ENCODE measurements around the gene PCCA. TPM values are rescaled to one million over a fixed set of nuclear protein-coding genes. Genes with fewer than 3 reads are reported as not detected.
"Not testable (repeated sequence)": the region's sequence is repeated elsewhere in the genome, so short reads cannot be mapped to it uniquely, and the experiment has no call there.

PCCA gene
- polyA plus RNA-seq, 1 experiment = 22.6 TPM

DNA sequence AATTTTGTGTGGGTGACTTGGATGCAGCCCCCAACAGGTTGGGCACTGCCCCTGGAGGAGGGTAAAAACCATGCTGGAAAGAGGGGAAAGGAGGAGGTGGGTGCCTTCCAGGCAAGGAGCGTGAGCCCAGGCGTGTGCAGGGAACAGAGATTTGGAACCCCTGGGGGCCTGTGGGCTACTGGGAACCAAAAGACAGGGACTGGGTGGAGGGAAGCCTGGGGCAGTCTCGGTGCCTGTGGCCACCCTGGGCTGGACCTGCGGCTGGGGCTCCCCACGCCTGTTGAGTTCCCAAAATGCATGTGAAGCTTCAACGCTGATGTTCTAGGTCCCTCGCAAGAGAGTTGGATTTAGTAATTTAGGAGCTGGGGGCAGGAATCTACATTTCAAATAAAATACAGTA, 474.9 kb downstream of the PCCA start:
- H3K9me3 ChIP-seq (ENCODE audit: control insufficient read depth, insufficient read depth, low read length) = peaks cover 5% of the 10 kb centered on the region
- no peak overlapping the region for H3K4me3 ChIP-seq (ENCODE audit: low read depth, low read length)
- H3K27ac ChIP-seq (ENCODE audit: low read depth, low read length) = no peak overlapping the region
- POLR2A ChIA-PET = no interaction called here
- CTCF ChIA-PET = interaction anchor here (1.0 kb wide), 2 partner anchors 9 to 24 kb away, joined by 4 read pairs; no protein-coding TSS in a partner anchor
- TF ChIP-seq, protein P1, sequence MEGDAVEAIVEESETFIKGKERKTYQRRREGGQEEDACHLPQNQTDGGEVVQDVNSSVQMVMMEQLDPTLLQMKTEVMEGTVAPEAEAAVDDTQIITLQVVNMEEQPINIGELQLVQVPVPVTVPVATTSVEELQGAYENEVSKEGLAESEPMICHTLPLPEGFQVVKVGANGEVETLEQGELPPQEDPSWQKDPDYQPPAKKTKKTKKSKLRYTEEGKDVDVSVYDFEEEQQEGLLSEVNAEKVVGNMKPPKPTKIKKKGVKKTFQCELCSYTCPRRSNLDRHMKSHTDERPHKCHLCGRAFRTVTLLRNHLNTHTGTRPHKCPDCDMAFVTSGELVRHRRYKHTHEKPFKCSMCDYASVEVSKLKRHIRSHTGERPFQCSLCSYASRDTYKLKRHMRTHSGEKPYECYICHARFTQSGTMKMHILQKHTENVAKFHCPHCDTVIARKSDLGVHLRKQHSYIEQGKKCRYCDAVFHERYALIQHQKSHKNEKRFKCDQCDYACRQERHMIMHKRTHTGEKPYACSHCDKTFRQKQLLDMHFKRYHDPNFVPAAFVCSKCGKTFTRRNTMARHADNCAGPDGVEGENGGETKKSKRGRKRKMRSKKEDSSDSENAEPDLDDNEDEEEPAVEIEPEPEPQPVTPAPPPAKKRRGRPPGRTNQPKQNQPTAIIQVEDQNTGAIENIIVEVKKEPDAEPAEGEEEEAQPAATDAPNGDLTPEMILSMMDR (IDR thresholded peaks at IDR 0.05; ENCODE audit: low read depth, low read length) = no peak
- no peak for DNase-seq (ENCODE audit: low read depth, low spot score)
- H3K27me3 ChIP-seq (ENCODE audit: control insufficient read depth, insufficient read depth, low read length) = no peaks in the 10 kb centered on the region

DNA sequence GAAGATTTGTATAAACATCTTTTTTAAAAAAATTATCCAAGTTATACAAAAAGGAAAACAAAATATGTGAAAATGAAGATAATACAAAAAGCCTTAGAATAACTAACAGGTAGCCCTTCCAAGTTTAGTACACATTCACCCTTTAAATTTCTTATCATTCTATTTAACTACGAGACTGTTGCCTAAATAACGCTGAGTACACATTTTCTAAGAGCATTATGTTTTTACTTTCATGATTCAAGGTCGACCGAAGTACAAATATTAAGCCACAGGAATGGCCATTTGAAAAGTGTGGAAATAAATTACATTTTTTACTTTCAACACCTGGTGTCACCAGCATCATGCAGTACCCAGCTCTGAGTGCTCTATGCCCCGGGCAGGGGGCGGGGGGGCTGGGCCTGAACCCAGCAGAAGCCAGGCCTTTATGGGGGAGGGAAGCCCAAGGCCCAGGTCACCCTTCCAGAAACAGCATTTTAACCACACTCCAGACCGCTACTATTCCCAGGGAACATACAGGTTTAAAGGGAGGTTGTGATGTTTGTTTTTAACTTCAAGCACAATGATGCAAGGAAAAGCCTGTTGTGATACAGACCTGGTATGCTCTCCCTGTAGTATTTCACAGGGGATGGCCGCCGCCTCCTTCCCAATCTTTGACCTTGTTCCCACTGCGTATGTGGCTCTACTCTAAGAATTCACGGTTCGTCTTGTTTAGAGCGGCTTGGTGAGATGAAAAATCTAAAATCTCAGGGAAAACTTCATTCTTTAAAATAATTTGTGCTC, 475.7 kb downstream of the PCCA start:
- Histone ChIP-seq H3K9me3 (ENCODE audit: control insufficient read depth, insufficient read depth, low read length) (peaks cover 5% of the 10 kb centered on the region), H3K27ac (ENCODE audit: low read depth, low read length) (no peak overlapping the region), H3K27me3 (ENCODE audit: control insufficient read depth, insufficient read depth, low read length) (no peaks in the 10 kb centered on the region), H3K4me3 (ENCODE audit: low read depth, low read length) (no peak overlapping the region)
- ChIA-PET POLR2A (no interaction called here), CTCF (interaction anchor here (1.0 kb wide), 2 partner anchors 8 to 23 kb away, joined by 4 read pairs; no protein-coding TSS in a partner anchor)
- TF ChIP-seq, protein P1 (IDR thresholded peaks at IDR 0.05; ENCODE audit: low read depth, low read length) = no peak
- DNase-seq (ENCODE audit: low read depth, low spot score) = no peak

DNA sequence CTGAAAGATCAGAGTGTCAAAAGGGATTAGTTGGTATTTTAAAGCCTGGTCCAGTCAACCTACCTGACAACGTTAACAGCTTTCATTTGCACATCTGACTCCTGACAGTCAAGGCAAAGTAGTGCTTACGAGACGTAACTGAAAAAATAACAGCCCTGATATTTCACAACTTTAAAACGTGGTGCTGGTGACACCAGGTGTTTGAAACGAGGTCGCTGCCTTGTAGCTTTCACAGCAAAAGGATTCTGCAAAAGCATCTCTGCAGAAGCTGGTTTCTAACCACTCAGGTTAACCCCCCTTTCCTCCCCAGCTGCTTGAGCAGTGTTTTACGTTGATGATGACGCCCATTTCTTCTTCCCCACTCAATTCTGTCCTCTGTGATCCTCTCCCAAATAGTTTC, 476.4 kb downstream of the PCCA start:
- CTCF ChIA-PET = no interaction called here
- POLR2A ChIA-PET = no interaction called here

DNA sequence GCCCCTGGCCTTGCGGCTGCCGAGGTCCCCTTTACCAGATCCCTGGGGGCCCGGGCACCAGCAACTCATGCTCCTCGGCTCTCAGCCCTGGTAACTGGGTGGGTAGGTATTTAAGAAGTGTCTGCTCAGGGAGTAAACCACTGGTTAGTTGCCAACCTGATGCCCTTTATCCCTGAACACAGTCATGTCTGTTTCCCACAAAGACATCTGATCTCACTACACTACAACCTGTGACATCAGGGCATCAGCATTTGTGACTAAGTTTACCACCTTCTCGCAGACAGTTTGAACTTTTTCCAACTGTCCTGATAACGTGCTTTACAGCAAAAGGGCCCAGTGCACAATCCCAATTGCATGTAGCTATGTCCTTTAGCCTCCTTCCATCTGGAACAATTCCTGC, 477.6 kb downstream of the PCCA start:
- Histone ChIP-seq H3K27ac (ENCODE audit: low read depth, low read length) (no peak overlapping the region), H3K27me3 (ENCODE audit: control insufficient read depth, insufficient read depth, low read length) (no peaks in the 10 kb centered on the region), H3K4me3 (ENCODE audit: low read depth, low read length) (no peak overlapping the region), H3K9me3 (ENCODE audit: control insufficient read depth, insufficient read depth, low read length) (peaks cover 5% of the 10 kb centered on the region)
- no peak for DNase-seq (ENCODE audit: low read depth, low spot score)
- ChIA-PET CTCF (no interaction called here), POLR2A (no interaction called here)
- TF ChIP-seq, protein P1 (IDR thresholded peaks at IDR 0.05; ENCODE audit: low read depth, low read length) = no peak

More for the DNA sequence above, 476.4 kb downstream of the PCCA start:
- no peaks in the 10 kb centered on the region for H3K27me3 ChIP-seq (ENCODE audit: control insufficient read depth, insufficient read depth, low read length)
- DNase-seq (ENCODE audit: low read depth, low spot score) = no peak
- TF ChIP-seq, protein P1 (IDR thresholded peaks at IDR 0.05; ENCODE audit: low read depth, low read length) = no peak
- H3K9me3 ChIP-seq (ENCODE audit: control insufficient read depth, insufficient read depth, low read length) = peaks cover 5% of the 10 kb centered on the region
- no peak overlapping the region for H3K27ac ChIP-seq (ENCODE audit: low read depth, low read length)
- H3K4me3 ChIP-seq (ENCODE audit: low read depth, low read length) = no peak overlapping the region

DNA sequence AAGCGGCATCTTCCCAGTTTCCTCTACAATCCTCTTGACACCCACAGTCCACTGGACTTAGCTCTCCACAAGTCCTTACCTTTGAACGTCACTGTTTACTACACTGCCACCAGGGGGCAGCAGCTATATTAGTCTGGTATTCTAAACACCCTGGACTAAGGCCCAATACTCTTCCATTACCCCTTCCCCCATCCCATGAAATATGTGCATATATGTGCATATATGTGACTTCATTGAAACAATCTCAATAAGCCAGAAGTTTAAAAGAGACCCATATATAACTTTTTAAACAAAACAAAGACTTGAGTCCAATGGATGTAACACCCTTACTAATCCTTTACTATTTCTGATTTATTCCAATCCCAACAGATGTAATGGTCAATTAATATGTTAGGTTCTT, 484.2 kb downstream of the PCCA start:
- Histone ChIP-seq H3K27ac (ENCODE audit: low read depth, low read length) (no peak overlapping the region), H3K27me3 (ENCODE audit: control insufficient read depth, insufficient read depth, low read length) (no peaks in the 10 kb centered on the region), H3K9me3 (ENCODE audit: control insufficient read depth, insufficient read depth, low read length) (no peaks in the 10 kb centered on the region; the same call in 1 of the 2 replicates), H3K4me3 (ENCODE audit: low read depth, low read length) (no peak overlapping the region)
- ChIA-PET CTCF (interaction anchor here (0.5 to 5.9 kb wide), 29 partner anchors 9 to 1588 kb away, joined by 3 to 27 read pairs (median 4); partner anchors contain the start of gene GGACT), POLR2A (no interaction called here)
- TF ChIP-seq, protein P1 (IDR thresholded peaks at IDR 0.05; ENCODE audit: low read depth, low read length) = peak; percentile 79
- DNase-seq (ENCODE audit: low read depth, low spot score) = peak; percentile 48

DNA sequence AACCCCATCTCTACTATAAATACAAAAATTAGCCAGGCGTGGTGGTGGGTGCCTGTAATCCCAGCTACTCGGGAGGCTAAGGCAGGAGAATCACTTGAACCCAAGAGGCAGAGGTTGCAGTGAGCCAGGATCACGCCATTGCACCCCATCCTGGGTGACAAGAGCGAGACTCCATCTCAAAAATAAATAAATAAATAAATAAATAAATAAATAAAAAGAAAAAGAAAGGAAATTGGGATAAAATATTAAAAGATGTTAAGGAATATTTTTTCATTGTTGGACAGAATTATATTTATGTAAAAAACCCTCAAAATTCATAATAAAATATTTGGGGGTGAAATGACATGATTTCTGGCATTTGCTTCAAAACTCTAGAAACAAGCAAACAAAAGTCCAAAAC, 488.3 kb downstream of the PCCA start:
- H3K27ac ChIP-seq (ENCODE audit: low read depth, low read length); H3K9me3 ChIP-seq (ENCODE audit: control insufficient read depth, insufficient read depth, low read length); H3K27me3 ChIP-seq (ENCODE audit: control insufficient read depth, insufficient read depth, low read length); DNase-seq (ENCODE audit: low read depth, low spot score); POLR2A ChIA-PET; H3K4me3 ChIP-seq (ENCODE audit: low read depth, low read length): not testable (repeated sequence)
- CTCF ChIA-PET = interaction anchor here (1.1 kb wide), 1 partner anchor 145 kb away, joined by 3 read pairs; no protein-coding TSS in a partner anchor

Measured in AG04450 (cell line).